NCI-H460 (cell line): ENCODE data around the gene TSC2. TPM values are rescaled to one million over a fixed set of nuclear protein-coding genes. Genes with fewer than 3 reads are reported as not detected.

Source experiments
- DNase-seq: peaks from one replicate; pipeline ENCODE4 v3.0.0-alpha.2; 2016; ENCODE audit warnings: low read depth; ENCODE audit errors: extremely low read depth
- total RNA-seq: library from RNA; depleted of rRNA; stranded (reverse); fragments of >200 nt; shearing (Covaris generic); gene quantifications from 2 replicates; pipeline ENCODE4 v1.2.3, GENCODE V29; 2014

Gene TSC2
- total RNA-seq, 1 experiment from 2014 or later, result 33.8 TPM

GRCh38 chr16:2061526-2061925 is 13.7 kb downstream of the TSC2 start:
- DNase-seq, result no peak

- no peak for DNase-seq
These were observed 15.0 kb downstream of the TSC2 start for GRCh38 chr16:2062801-2063200.

- no peak for DNase-seq
These were observed 16.1 kb downstream of the TSC2 start for GRCh38 chr16:2063861-2064260.

- DNase-seq, result no peak
These were observed 16.7 kb downstream of the TSC2 start for GRCh38 chr16:2064368-2064945.

GRCh38 chr16:2066139-2066538 is 18.4 kb downstream of the TSC2 start:
- no peak for DNase-seq

GRCh38 chr16:2070576-2071453 is 23.0 kb downstream of the TSC2 start:
- no peak for DNase-seq

GRCh38 chr16:2071454-2072202 is 23.8 kb downstream of the TSC2 start:
- no peak for DNase-seq

- DNase-seq, result no peak
These were observed 25.1 kb downstream of the TSC2 start for GRCh38 chr16:2072926-2073325.

GRCh38 chr16:2074071-2074470 is 26.3 kb downstream of the TSC2 start:
- DNase-seq, result no peak

GRCh38 chr16:2075631-2076030 is 27.8 kb downstream of the TSC2 start:
- DNase-seq, result no peak

GRCh38 chr16:2076072-2076865 is 28.5 kb downstream of the TSC2 start:
- no peak for DNase-seq

- DNase-seq, result no peak
These were observed 29.2 kb downstream of the TSC2 start for GRCh38 chr16:2077016-2077415.

- DNase-seq, result no peak
These were observed 29.9 kb downstream of the TSC2 start for GRCh38 chr16:2077696-2078095.

GRCh38 chr16:2078096-2078495 is 30.3 kb downstream of the TSC2 start:
- no peak for DNase-seq

GRCh38 chr16:2078691-2079090 is 30.9 kb downstream of the TSC2 start:
- DNase-seq, result no peak

- no peak for DNase-seq
These were observed 31.6 kb downstream of the TSC2 start for GRCh38 chr16:2079311-2079800.

- no peak for DNase-seq
These were observed 32.2 kb downstream of the TSC2 start for GRCh38 chr16:2079991-2080390.

GRCh38 chr16:2081201-2082084 is 33.7 kb downstream of the TSC2 start:
- DNase-seq, result no peak

- DNase-seq, result no peak
These were observed 34.6 kb downstream of the TSC2 start for GRCh38 chr16:2082171-2082982.
